ENCODE results near the gene PPP1R3F. TPM values are rescaled to one million over a fixed set of nuclear protein-coding genes. Genes with fewer than 3 reads are reported as not detected.

The PPP1R3F gene
- 1 to 10 TPM; 2.1 to 2.5 TPM for total RNA-seq

- peak within 1 kb of the TSS; percentile 100 for H3K27ac Mint-ChIP-seq
- H3K4me1 Mint-ChIP-seq, result peaks cover 46% of the 10 kb centered on the region
- H3K4me3 Mint-ChIP-seq, result peak within 1 kb of the TSS; percentile 97
- H3K36me3 Mint-ChIP-seq, result peaks cover 17% of the 10 kb centered on the region
- H3K9me3 Mint-ChIP-seq, result no peaks in the 10 kb centered on the region
- H3K27me3 Mint-ChIP-seq, result peaks cover 4% of the 10 kb centered on the region
- no peak for DNase-seq
Measured at GRCh38 chrX:49269767-49270248, at the start of gene PPP1R3F. Gene PPP1R3F (plus strand): TSS chrX:49269793. CDS start chrX:49269870, 77 bp downstream.

- H3K9me3 Mint-ChIP-seq, result no peaks in the 10 kb centered on the region
- DNase-seq, result no peak
- H3K27me3 Mint-ChIP-seq, result peaks cover 4% of the 10 kb centered on the region
- peaks cover 2% of the 10 kb centered on the region for H3K36me3 Mint-ChIP-seq
- no peak overlapping the region for H3K4me3 Mint-ChIP-seq
- no peak overlapping the region for H3K27ac Mint-ChIP-seq
- no peaks in the 10 kb centered on the region for H3K4me1 Mint-ChIP-seq
Measured at GRCh38 chrX:49220100-49220499, 49.5 kb upstream of the PPP1R3F start.

GRCh38 chrX:49221868-49222267 is 47.7 kb upstream of the PPP1R3F start:
- Mint-ChIP-seq H3K4me3 (no peak overlapping the region), H3K27me3 (peaks cover 8% of the 10 kb centered on the region), H3K36me3 (peaks cover 2% of the 10 kb centered on the region), H3K27ac (no peak overlapping the region), H3K4me1 (no peaks in the 10 kb centered on the region), H3K9me3 (no peaks in the 10 kb centered on the region)
- DNase-seq, result no peak

GRCh38 chrX:49225858-49226257 is 43.7 kb upstream of the PPP1R3F start:
- Mint-ChIP-seq H3K4me1 (peaks cover 6% of the 10 kb centered on the region), H3K27ac (no peak overlapping the region), H3K9me3 (no peaks in the 10 kb centered on the region), H3K4me3 (no peak overlapping the region), H3K27me3 (peaks cover 8% of the 10 kb centered on the region), H3K36me3 (no peaks in the 10 kb centered on the region)
- no peak for DNase-seq

- Mint-ChIP-seq H3K36me3 (no peaks in the 10 kb centered on the region), H3K9me3 (no peaks in the 10 kb centered on the region), H3K27me3 (peaks cover 4% of the 10 kb centered on the region), H3K27ac (no peak overlapping the region), H3K4me1 (peaks cover 12% of the 10 kb centered on the region), H3K4me3 (no peak overlapping the region)
- DNase-seq, result no peak
Measured at GRCh38 chrX:49226946-49227345, 42.6 kb upstream of the PPP1R3F start.

GRCh38 chrX:49227726-49228125 is 41.9 kb upstream of the PPP1R3F start:
- Mint-ChIP-seq H3K9me3 (no peaks in the 10 kb centered on the region), H3K27ac (no peak overlapping the region), H3K4me3 (no peak overlapping the region), H3K27me3 (peaks cover 4% of the 10 kb centered on the region), H3K36me3 (no peaks in the 10 kb centered on the region), H3K4me1 (peaks cover 12% of the 10 kb centered on the region)
- no peak for DNase-seq

GRCh38 chrX:49228185-49228584 is 41.4 kb upstream of the PPP1R3F start:
- Mint-ChIP-seq H3K36me3 (no peaks in the 10 kb centered on the region), H3K4me1 (peaks cover 12% of the 10 kb centered on the region), H3K4me3 (no peak overlapping the region), H3K27me3 (peaks cover 4% of the 10 kb centered on the region), H3K9me3 (no peaks in the 10 kb centered on the region), H3K27ac (no peak overlapping the region)
- DNase-seq, result no peak

GRCh38 chrX:49230500-49231232 is 38.9 kb upstream of the PPP1R3F start:
- Mint-ChIP-seq H3K9me3 (no peaks in the 10 kb centered on the region), H3K4me1 (peaks cover 14% of the 10 kb centered on the region), H3K27me3 (peaks cover 2% of the 10 kb centered on the region), H3K27ac (peak overlapping the region; percentile 92), H3K4me3 (peak overlapping the region; percentile 78), H3K36me3 (peaks cover 2% of the 10 kb centered on the region)
- DNase-seq, result peak; percentile 74

- Mint-ChIP-seq H3K4me3 (peak overlapping the region; percentile 78), H3K27ac (peak overlapping the region; percentile 92), H3K4me1 (peaks cover 16% of the 10 kb centered on the region), H3K36me3 (peaks cover 2% of the 10 kb centered on the region), H3K27me3 (no peaks in the 10 kb centered on the region), H3K9me3 (no peaks in the 10 kb centered on the region)
- DNase-seq, result no peak
Measured at GRCh38 chrX:49231333-49232000, 38.1 kb upstream of the PPP1R3F start.

- no peaks in the 10 kb centered on the region for H3K27me3 Mint-ChIP-seq
- DNase-seq, result no peak
- H3K9me3 Mint-ChIP-seq, result no peaks in the 10 kb centered on the region
- H3K4me3 Mint-ChIP-seq, result no peak overlapping the region
- H3K36me3 Mint-ChIP-seq, result peaks cover 6% of the 10 kb centered on the region
- H3K4me1 Mint-ChIP-seq, result peaks cover 24% of the 10 kb centered on the region
- H3K27ac Mint-ChIP-seq, result no peak overlapping the region
Measured at GRCh38 chrX:49232525-49232924, 37.1 kb upstream of the PPP1R3F start.

- no peak for DNase-seq
- Mint-ChIP-seq H3K4me1 (peaks cover 24% of the 10 kb centered on the region), H3K4me3 (no peak within 1 kb of the TSS), H3K27ac (no peak within 1 kb of the TSS), H3K9me3 (no peaks in the 10 kb centered on the region), H3K27me3 (no peaks in the 10 kb centered on the region), H3K36me3 (peaks cover 6% of the 10 kb centered on the region)
Measured at GRCh38 chrX:49233176-49233575, 36.4 kb upstream of the PPP1R3F start, which contains the start of gene CACNA1F. Gene CACNA1F (minus strand): TSS chrX:49233340. CDS start chrX:49233309, 31 bp downstream.

- no peaks in the 10 kb centered on the region for H3K27me3 Mint-ChIP-seq
- H3K36me3 Mint-ChIP-seq, result peaks cover 6% of the 10 kb centered on the region
- no peak for DNase-seq
- H3K4me1 Mint-ChIP-seq, result peaks cover 24% of the 10 kb centered on the region
- no peaks in the 10 kb centered on the region for H3K9me3 Mint-ChIP-seq
- H3K4me3 Mint-ChIP-seq, result no peak overlapping the region
- H3K27ac Mint-ChIP-seq, result no peak overlapping the region
Measured at GRCh38 chrX:49233887-49234555, 35.6 kb upstream of the PPP1R3F start.

GRCh38 chrX:49237060-49237459 is 32.5 kb upstream of the PPP1R3F start:
- no peaks in the 10 kb centered on the region for H3K27me3 Mint-ChIP-seq

GRCh38 chrX:49238735-49239134 is 30.9 kb upstream of the PPP1R3F start:
- H3K36me3 Mint-ChIP-seq, result peaks cover 9% of the 10 kb centered on the region
- H3K9me3 Mint-ChIP-seq, result no peaks in the 10 kb centered on the region
- H3K4me3 Mint-ChIP-seq, result no peak overlapping the region
- no peaks in the 10 kb centered on the region for H3K27me3 Mint-ChIP-seq
- H3K4me1 Mint-ChIP-seq, result peaks cover 19% of the 10 kb centered on the region
- no peak for DNase-seq
- H3K27ac Mint-ChIP-seq, result no peak overlapping the region

More at GRCh38 chrX:49237060-49237459, 32.5 kb upstream of the PPP1R3F start:
- H3K9me3 Mint-ChIP-seq, result no peaks in the 10 kb centered on the region
- peak overlapping the region; percentile 54 for H3K27ac Mint-ChIP-seq
- H3K36me3 Mint-ChIP-seq, result peaks cover 6% of the 10 kb centered on the region
- peaks cover 19% of the 10 kb centered on the region for H3K4me1 Mint-ChIP-seq
- H3K4me3 Mint-ChIP-seq, result peak overlapping the region; percentile 52
- DNase-seq, result no peak

GRCh38 chrX:49242545-49243066 is 27.0 kb upstream of the PPP1R3F start:
- H3K9me3 Mint-ChIP-seq, result no peaks in the 10 kb centered on the region
- peaks cover 7% of the 10 kb centered on the region for H3K4me1 Mint-ChIP-seq
- no peak overlapping the region for H3K27ac Mint-ChIP-seq
- no peak for DNase-seq
- no peak overlapping the region for H3K4me3 Mint-ChIP-seq
- H3K36me3 Mint-ChIP-seq, result peaks cover 9% of the 10 kb centered on the region
- H3K27me3 Mint-ChIP-seq, result no peaks in the 10 kb centered on the region

All from activated naive CD8-positive, alpha-beta T cell treated with anti-CD3 and anti-CD28 coated beads for 36 hours (primary cell).